ENCODE measurements around the gene UNG. TPM values are rescaled to one million over a fixed set of nuclear protein-coding genes. Genes with fewer than 3 reads are reported as not detected.
"Not testable (repeated sequence)": the region's sequence is repeated elsewhere in the genome, so short reads cannot be mapped to it uniquely, and the experiment has no call there.

The UNG gene
- total and polyA plus RNA-seq, 9 of the 15 experiments (the other 6 are each of a cell fraction or from before 2014, with no cell fraction given) = 8.4 to 59.8 (median 41.0) TPM

GRCh38 chr12:109144224-109144623 is 46.8 kb downstream of the UNG start (continued):
- TF ChIP-seq ZNF707 (CRISPR knock-in tag; conservative IDR thresholded peaks at IDR 0.05) = no peak
- no peak for TF ChIP-seq TAF7 (tag; IDR thresholded peaks at IDR 0.05)
- no peak for TF ChIP-seq MEF2A (IDR thresholded peaks at IDR 0.05; ENCODE audit: control insufficient read depth, low read depth, low read length)
- TF ChIP-seq CTCF (IDR thresholded peaks at IDR 0.05 in 2 of 3, conservative IDR thresholded peaks at IDR 0.05 in 1 of 3; ENCODE audit: insufficient read depth in 2 of 3, low read depth in 1 of 3, low read length in 3 of 3) = no peak
- TF ChIP-seq WHSC1 (IDR thresholded peaks at IDR 0.05; ENCODE audit: low read length) = no peak
- TF ChIP-seq, protein P1, sequence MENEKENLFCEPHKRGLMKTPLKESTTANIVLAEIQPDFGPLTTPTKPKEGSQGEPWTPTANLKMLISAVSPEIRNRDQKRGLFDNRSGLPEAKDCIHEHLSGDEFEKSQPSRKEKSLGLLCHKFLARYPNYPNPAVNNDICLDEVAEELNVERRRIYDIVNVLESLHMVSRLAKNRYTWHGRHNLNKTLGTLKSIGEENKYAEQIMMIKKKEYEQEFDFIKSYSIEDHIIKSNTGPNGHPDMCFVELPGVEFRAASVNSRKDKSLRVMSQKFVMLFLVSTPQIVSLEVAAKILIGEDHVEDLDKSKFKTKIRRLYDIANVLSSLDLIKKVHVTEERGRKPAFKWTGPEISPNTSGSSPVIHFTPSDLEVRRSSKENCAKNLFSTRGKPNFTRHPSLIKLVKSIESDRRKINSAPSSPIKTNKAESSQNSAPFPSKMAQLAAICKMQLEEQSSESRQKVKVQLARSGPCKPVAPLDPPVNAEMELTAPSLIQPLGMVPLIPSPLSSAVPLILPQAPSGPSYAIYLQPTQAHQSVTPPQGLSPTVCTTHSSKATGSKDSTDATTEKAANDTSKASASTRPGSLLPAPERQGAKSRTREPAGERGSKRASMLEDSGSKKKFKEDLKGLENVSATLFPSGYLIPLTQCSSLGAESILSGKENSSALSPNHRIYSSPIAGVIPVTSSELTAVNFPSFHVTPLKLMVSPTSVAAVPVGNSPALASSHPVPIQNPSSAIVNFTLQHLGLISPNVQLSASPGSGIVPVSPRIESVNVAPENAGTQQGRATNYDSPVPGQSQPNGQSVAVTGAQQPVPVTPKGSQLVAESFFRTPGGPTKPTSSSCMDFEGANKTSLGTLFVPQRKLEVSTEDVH (IDR thresholded peaks at IDR 0.05; ENCODE audit: low read depth, partially characterized antibody) = no peak

DNA sequence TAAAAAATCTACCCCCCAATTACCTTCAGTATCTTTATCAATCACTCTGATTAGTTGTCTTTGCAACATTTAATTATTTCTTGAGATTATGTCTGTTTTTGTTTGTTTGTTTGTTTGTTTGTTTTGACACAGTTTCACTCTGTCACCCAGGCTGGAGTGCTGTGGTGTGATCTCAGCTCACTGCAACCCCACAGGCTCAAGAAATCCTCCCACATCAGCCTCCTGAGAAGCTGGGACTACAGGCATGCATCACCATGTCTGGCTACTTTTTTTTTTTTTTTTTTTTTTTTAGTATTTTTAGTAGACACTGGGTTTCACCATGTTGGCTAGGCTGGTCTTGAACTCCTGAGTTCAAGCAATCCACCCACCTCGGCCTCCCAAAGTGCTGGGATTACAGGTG is 49.7 kb downstream of the UNG start:
- ATAC-seq; FAIRE-seq; H3K9me1 ChIP-seq (ENCODE audit: control insufficient read depth, insufficient read depth, low read length); DNase-seq (ENCODE audit: extremely low read depth in 1 of 4, low spot score in 3 of 4); BruUV-seq (replicated peaks); in situ Hi-C loops (cut with MboI); CTCF ChIA-PET (ENCODE audit: low intra/inter-chr PET ratio); H4K20me1 ChIP-seq (replicated peaks; ENCODE audit: control insufficient read depth, insufficient read depth, low read length); H3K9me3 ChIP-seq (replicated peaks; ENCODE audit: control insufficient read depth, insufficient read depth, low read depth, low read length); H3K4me3 ChIP-seq; H3K4me2 ChIP-seq (ENCODE audit: insufficient read depth, low read length); H3K79me2 ChIP-seq (ENCODE audit: control insufficient read depth, insufficient read depth, low read length); H3K27ac ChIP-seq (ENCODE audit: extremely low read depth, low read depth, low read length); H3K4me1 ChIP-seq (replicated peaks in 1 of 2; ENCODE audit: control insufficient read depth in 2 of 2, insufficient read depth in 2 of 2, low read length in 2 of 2); intact Hi-C loops (cut with micrococcal nuclease); H3K9ac ChIP-seq (ENCODE audit: insufficient read depth in 1 of 2, low read depth in 2 of 2, low read length in 2 of 2); H2AFZ ChIP-seq (ENCODE audit: low read depth, low read length); POLR2A ChIA-PET; H3K36me3 ChIP-seq (ENCODE audit: control insufficient read depth, insufficient read depth, low read length): not testable (repeated sequence)
- H3K27me3 ChIP-seq (ENCODE audit: control insufficient read depth in 2 of 2, insufficient read depth in 2 of 2, low read length in 2 of 2) = peaks cover 10 to 18% of the 10 kb centered on the region in 2 experiments
- WGBS (ENCODE audit: insufficient coverage, low coverage, missing lambda C conversion rate) = 17% methylated on average over 1 of the region's 1 CpG

Measured in K562 (cell line).